ENCODE results near the gene FAM168A. TPM values are rescaled to one million over a fixed set of nuclear protein-coding genes. Genes with fewer than 3 reads are reported as not detected.

FAM168A gene
- total RNA-seq, 5 donors from 2014 or later (not counting 1 experiment from before 2014, with no cell fraction given) = 23.6 to 27.0 (median 24.7) TPM

Other genes starting within 250 kb of the FAM168A start
- gene RELT, start 221.7 kb downstream of the FAM168A start, total RNA-seq = 100 to 1,000 TPM in 1 of 5 donors, 10 to 100 TPM in 4; 15.6 to 113 (median 19.9) TPM
- 10 to 100 TPM; 50.8 to 70.6 (median 61.1) TPM for gene PLEKHB1, start 48.5 kb upstream of the FAM168A start, total RNA-seq
- gene RAB6A, start 163.0 kb upstream of the FAM168A start, total RNA-seq = 100 to 1,000 TPM in 3 of 5 donors, 10 to 100 TPM in 2; 58.1 to 118 (median 102) TPM
- 10 to 100 TPM; 21.9 to 26.6 (median 25.7) TPM for gene MRPL48, start 189.8 kb upstream of the FAM168A start, total RNA-seq

All from T-cell (primary cell).